Activated CD8-positive, alpha-beta memory T cell treated with anti-CD3 and anti-CD28 coated beads, Interleukin-2, amount 50 U/mL, for 1 hour (primary cell): ENCODE measurements around the gene PDZD2.

Source experiments
- DNase-seq: peaks from one replicate; pipeline ENCODE4 v3.0.0-alpha.2; 2020; ENCODE audit errors: extremely low read depth

The PDZD2 gene

GRCh38 chr5:31866166-31866565 lies 227.2 kb downstream of the PDZD2 start:
- DNase-seq = no peak

- no peak for DNase-seq
Observed at GRCh38 chr5:31867219-31867618, 228.3 kb downstream of the PDZD2 start.

- DNase-seq = no peak
Observed at GRCh38 chr5:31880449-31880848, 241.5 kb downstream of the PDZD2 start.

GRCh38 chr5:31884896-31885295 lies 246.0 kb downstream of the PDZD2 start:
- no peak for DNase-seq

GRCh38 chr5:31886206-31886605 lies 247.3 kb downstream of the PDZD2 start:
- no peak for DNase-seq

- no peak for DNase-seq
Observed at GRCh38 chr5:31887556-31887955, 248.6 kb downstream of the PDZD2 start.

- no peak for DNase-seq
Observed at GRCh38 chr5:31888564-31888963, 249.6 kb downstream of the PDZD2 start.

GRCh38 chr5:31889001-31889561 lies 250.2 kb downstream of the PDZD2 start:
- DNase-seq = no peak

- no peak for DNase-seq
Observed at GRCh38 chr5:31890046-31890445, 251.1 kb downstream of the PDZD2 start.

GRCh38 chr5:31894141-31894540 lies 255.2 kb downstream of the PDZD2 start:
- DNase-seq = no peak

- no peak for DNase-seq
Observed at GRCh38 chr5:31895199-31895820, 256.4 kb downstream of the PDZD2 start.

GRCh38 chr5:31898036-31898632 lies 259.2 kb downstream of the PDZD2 start:
- DNase-seq = no peak

GRCh38 chr5:31900296-31900865 lies 261.4 kb downstream of the PDZD2 start:
- DNase-seq = no peak

GRCh38 chr5:31901807-31902530 lies 263.0 kb downstream of the PDZD2 start:
- no peak for DNase-seq

- DNase-seq = no peak
Observed at GRCh38 chr5:31908396-31908795, 269.5 kb downstream of the PDZD2 start.

- no peak for DNase-seq
Observed at GRCh38 chr5:31909073-31909472, 270.1 kb downstream of the PDZD2 start.

GRCh38 chr5:31911291-31912265 lies 272.6 kb downstream of the PDZD2 start:
- DNase-seq = no peak

GRCh38 chr5:31913808-31914207 lies 274.9 kb downstream of the PDZD2 start:
- no peak for DNase-seq

- DNase-seq = no peak
Observed at GRCh38 chr5:31916327-31916726, 277.4 kb downstream of the PDZD2 start.

- DNase-seq = no peak
Observed at GRCh38 chr5:31918739-31919138, 279.8 kb downstream of the PDZD2 start.

GRCh38 chr5:31921852-31922305 lies 282.9 kb downstream of the PDZD2 start:
- no peak for DNase-seq
